ENCODE measurements around the gene CACNG8. TPM values are rescaled to one million over a fixed set of nuclear protein-coding genes. Genes with fewer than 3 reads are reported as not detected.
A peak's percentile ranks its signal among the peaks of the same experiment; 100 is the strongest.

CACNG8 gene
- total and polyA plus RNA-seq, 2 experiments from 2014 or later = 0.11 TPM; not detected in 1

GRCh38 chr19:54013866-54014265 is 51.1 kb downstream of the CACNG8 start:
- Histone ChIP-seq H3F3A (ENCODE audit: insufficient read depth) (0 out of 2 replicates have a peak, but pooled peaks cover 1% of the 10 kb centered on the region), H3K36me3 (ENCODE audit: low read depth) (no peaks in the 10 kb centered on the region), H3K4me1 (ENCODE audit: insufficient read depth) (peaks cover 3% of the 10 kb centered on the region), H3K27ac (no peak overlapping the region), H3K79me2 (ENCODE audit: insufficient read depth) (no peaks in the 10 kb centered on the region), H2AFZ (no peak overlapping the region), H3K9me3 (ENCODE audit: low read depth) (no peaks in the 10 kb centered on the region), H4K20me1 (ENCODE audit: insufficient read depth) (no peaks in the 10 kb centered on the region), H3K9me2 (ENCODE audit: insufficient read depth) (no peaks in the 10 kb centered on the region), H3K4me2 (ENCODE audit: unreplicated experiment) (no peak overlapping the region), H3K9ac (no peak overlapping the region), H3K4me3 (no peak overlapping the region), H3K27me3 (replicated peaks; ENCODE audit: insufficient read depth) (no peaks in the 10 kb centered on the region)
- in situ Hi-C loops (cut with MboI) = no loop called here
- 64 to 75% methylated on average over 8 of the region's 8 CpGs for WGBS, 2 experiments (ENCODE audit: low coverage in 1 of 2, low lambda C conversion rate in 2 of 2, missing lambda C conversion rate in 2 of 2)
- DNase-seq = no peak
- no peak for TF ChIP-seq EZH2 (IDR thresholded peaks at IDR 0.05; ENCODE audit: insufficient read depth, poor library complexity, severe bottlenecking)
- TF ChIP-seq EZH2phosphoT487 (IDR thresholded peaks at IDR 0.05; ENCODE audit: insufficient read depth, low read depth) = no peak

GRCh38 chr19:54014920-54015560 is 52.3 kb downstream of the CACNG8 start:
- Histone ChIP-seq H2AFZ (no peak overlapping the region), H3K9ac (no peak overlapping the region), H3K4me2 (ENCODE audit: unreplicated experiment) (no peak overlapping the region), H4K20me1 (ENCODE audit: insufficient read depth) (no peaks in the 10 kb centered on the region), H3K27ac (no peak overlapping the region), H3K9me3 (ENCODE audit: low read depth) (no peaks in the 10 kb centered on the region), H3K79me2 (ENCODE audit: insufficient read depth) (no peaks in the 10 kb centered on the region), H3K4me1 (ENCODE audit: insufficient read depth) (peaks cover 14% of the 10 kb centered on the region), H3F3A (ENCODE audit: insufficient read depth) (peaks cover 9% of the 10 kb centered on the region; the same call in 1 of the 2 replicates), H3K36me3 (ENCODE audit: low read depth) (no peaks in the 10 kb centered on the region), H3K9me2 (ENCODE audit: insufficient read depth) (no peaks in the 10 kb centered on the region), H3K4me3 (no peak overlapping the region), H3K27me3 (replicated peaks; ENCODE audit: insufficient read depth) (no peaks in the 10 kb centered on the region)
- in situ Hi-C loops (cut with MboI) = no loop called here
- TF ChIP-seq EZH2phosphoT487 (IDR thresholded peaks at IDR 0.05; ENCODE audit: insufficient read depth, low read depth) (no peak), EZH2 (IDR thresholded peaks at IDR 0.05; ENCODE audit: insufficient read depth, poor library complexity, severe bottlenecking) (no peak)
- WGBS, 2 experiments (ENCODE audit: low coverage in 1 of 2, low lambda C conversion rate in 2 of 2, missing lambda C conversion rate in 2 of 2) = 49 to 61% methylated on average over 19 of the region's 19 CpGs
- DNase-seq = no peak

GRCh38 chr19:54017261-54017660 is 54.5 kb downstream of the CACNG8 start:
- Histone ChIP-seq H3K9me3 (ENCODE audit: low read depth) (no peaks in the 10 kb centered on the region), H3K4me1 (ENCODE audit: insufficient read depth) (peaks cover 19% of the 10 kb centered on the region), H3K9ac (no peak overlapping the region), H3K27ac (no peak overlapping the region), H3K79me2 (ENCODE audit: insufficient read depth) (no peaks in the 10 kb centered on the region), H3K27me3 (replicated peaks; ENCODE audit: insufficient read depth) (no peaks in the 10 kb centered on the region), H3K36me3 (ENCODE audit: low read depth) (no peaks in the 10 kb centered on the region), H3K4me3 (no peak overlapping the region), H3F3A (ENCODE audit: insufficient read depth) (peaks cover 15% of the 10 kb centered on the region; the same call in 1 of the 2 replicates), H2AFZ (no peak overlapping the region), H3K9me2 (ENCODE audit: insufficient read depth) (no peaks in the 10 kb centered on the region), H4K20me1 (ENCODE audit: insufficient read depth) (no peaks in the 10 kb centered on the region), H3K4me2 (ENCODE audit: unreplicated experiment) (no peak overlapping the region)
- in situ Hi-C loops (cut with MboI) = no loop called here
- TF ChIP-seq EZH2phosphoT487 (IDR thresholded peaks at IDR 0.05; ENCODE audit: insufficient read depth, low read depth) (no peak), EZH2 (IDR thresholded peaks at IDR 0.05; ENCODE audit: insufficient read depth, poor library complexity, severe bottlenecking) (no peak)
- DNase-seq = peak; percentile 48
- 13 to 14% methylated on average over 4 of the region's 4 CpGs for WGBS, 2 experiments (ENCODE audit: low coverage in 1 of 2, low lambda C conversion rate in 2 of 2, missing lambda C conversion rate in 2 of 2)

GRCh38 chr19:54021363-54021762 is 58.6 kb downstream of the CACNG8 start:
- Histone ChIP-seq H3K4me3 (no peak overlapping the region), H3K4me1 (ENCODE audit: insufficient read depth) (peaks cover 19% of the 10 kb centered on the region), H3K9me2 (ENCODE audit: insufficient read depth) (no peaks in the 10 kb centered on the region), H3K9ac (no peak overlapping the region), H2AFZ (no peak overlapping the region), H3F3A (ENCODE audit: insufficient read depth) (peaks cover 15% of the 10 kb centered on the region; the same call in 1 of the 2 replicates), H3K27me3 (replicated peaks; ENCODE audit: insufficient read depth) (no peaks in the 10 kb centered on the region), H3K4me2 (ENCODE audit: unreplicated experiment) (no peak overlapping the region), H3K9me3 (ENCODE audit: low read depth) (no peaks in the 10 kb centered on the region), H3K36me3 (ENCODE audit: low read depth) (no peaks in the 10 kb centered on the region), H3K27ac (no peak overlapping the region), H3K79me2 (ENCODE audit: insufficient read depth) (no peaks in the 10 kb centered on the region), H4K20me1 (ENCODE audit: insufficient read depth) (no peaks in the 10 kb centered on the region)
- in situ Hi-C loops (cut with MboI) = no loop called here
- 65 to 72% methylated on average over 8 of the region's 8 CpGs for WGBS, 2 experiments (ENCODE audit: low coverage in 1 of 2, low lambda C conversion rate in 2 of 2, missing lambda C conversion rate in 2 of 2)
- no peak for DNase-seq
- TF ChIP-seq EZH2 (IDR thresholded peaks at IDR 0.05; ENCODE audit: insufficient read depth, poor library complexity, severe bottlenecking) (no peak), EZH2phosphoT487 (IDR thresholded peaks at IDR 0.05; ENCODE audit: insufficient read depth, low read depth) (no peak)

Data from GM23248 (cell line).